Activated T-cell treated with anti-CD3 and anti-CD28 coated beads for 24 hours (primary cell): Measurements from ENCODE around the gene GPR39.

Experiments
- DNase-seq: peaks from one replicate; pipeline ENCODE4 v3.0.0-alpha.2; 2020; ENCODE audit warnings: low read depth

GPR39 gene

GRCh38 chr2:132671151-132671835, 254.7 kb downstream of the GPR39 start:
- no peak for DNase-seq

DNA sequence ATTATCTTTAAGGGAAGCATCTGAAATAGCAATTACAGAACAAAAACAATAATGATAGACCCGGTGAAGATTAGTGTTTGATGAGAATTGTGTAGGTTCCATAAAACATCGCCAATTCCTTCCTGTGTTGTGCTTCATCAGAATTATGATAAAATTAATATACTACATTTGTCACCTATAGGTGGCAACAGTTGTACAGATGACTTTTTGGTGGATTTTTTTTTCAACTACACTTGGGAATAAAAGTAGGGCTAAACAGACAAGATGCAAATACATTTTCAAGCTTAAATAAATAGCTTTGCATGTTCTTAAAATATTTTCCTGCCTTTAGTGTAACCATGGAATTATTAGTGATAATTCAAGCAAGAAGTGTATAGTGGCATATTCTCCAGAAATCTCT, 260.4 kb downstream of the GPR39 start:
- no peak for DNase-seq

- no peak for DNase-seq
These were observed 261.1 kb downstream of the GPR39 start for GRCh38 chr2:132677661-132678060.

DNA sequence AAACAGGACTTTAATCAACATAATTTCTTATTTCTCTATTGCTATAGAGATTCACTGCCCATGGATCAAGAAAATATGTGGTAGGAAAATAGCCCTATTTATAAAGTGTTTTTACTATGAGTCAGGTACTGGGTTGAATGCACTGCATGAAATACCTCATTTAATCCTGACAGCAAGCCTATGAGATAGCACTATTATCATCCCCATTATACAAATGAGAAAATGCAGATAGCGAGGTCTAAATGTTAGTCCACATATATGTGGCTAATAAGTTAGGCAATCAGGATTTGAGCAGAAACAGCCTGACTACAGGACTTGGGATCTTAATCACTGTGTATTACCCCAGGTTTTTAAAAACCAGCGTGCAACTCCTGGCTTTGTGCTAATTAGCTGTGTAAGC, 261.9 kb downstream of the GPR39 start:
- no peak for DNase-seq

DNA sequence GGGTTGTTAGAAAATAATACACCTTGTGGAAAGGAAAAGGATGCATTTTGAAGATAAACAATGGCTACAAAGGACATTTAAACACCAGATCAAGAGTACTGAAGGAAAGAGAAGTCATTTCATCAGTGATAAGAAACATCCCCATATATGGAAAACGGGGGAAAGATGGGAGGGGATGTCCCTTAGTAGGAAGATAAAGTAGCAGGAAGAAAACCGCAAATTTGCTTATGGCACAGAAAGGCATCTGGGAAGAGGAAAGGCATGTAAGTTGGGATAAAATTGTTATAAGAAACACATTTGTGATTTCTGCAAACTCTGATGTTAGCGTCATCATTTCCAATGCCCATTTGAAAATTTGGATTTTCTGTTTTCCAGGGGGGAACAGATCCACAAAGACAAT, 263.9 kb downstream of the GPR39 start:
- DNase-seq, result no peak

- no peak for DNase-seq
These were observed 265.2 kb downstream of the GPR39 start for GRCh38 chr2:132681766-132682165.

DNA sequence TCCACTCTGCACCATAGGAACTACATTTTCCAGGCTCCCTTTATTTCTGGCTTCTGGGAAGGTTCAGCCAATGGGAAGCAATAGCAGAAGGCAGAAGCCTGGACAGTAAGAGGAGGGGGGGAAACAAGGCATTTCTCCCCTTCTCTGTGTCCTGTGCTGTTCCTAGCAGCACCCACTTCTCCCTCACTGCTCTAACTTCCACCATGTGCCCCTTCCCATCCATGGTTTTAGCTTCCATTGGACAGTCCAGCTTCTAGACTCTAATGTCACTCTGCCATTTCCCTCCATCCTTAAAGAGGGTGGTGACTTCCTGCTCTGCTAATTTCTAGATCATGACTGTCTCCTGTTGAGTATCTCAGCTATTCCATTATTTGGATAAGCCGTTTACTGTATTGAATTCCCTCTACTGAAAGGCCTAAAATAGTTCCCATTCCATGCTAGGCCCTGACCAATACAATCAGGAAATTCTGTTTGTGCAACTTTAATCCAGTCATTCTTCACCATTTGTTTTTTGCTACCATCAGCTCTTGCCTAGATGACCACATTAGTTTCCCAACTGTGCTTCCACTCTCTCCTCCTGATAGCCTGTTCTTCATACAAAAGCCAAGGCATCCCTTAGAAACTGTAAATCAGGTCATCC, 274.2 kb downstream of the GPR39 start:
- no peak for DNase-seq

- no peak for DNase-seq
These were observed 275.0 kb downstream of the GPR39 start for GRCh38 chr2:132691556-132691955.

DNA sequence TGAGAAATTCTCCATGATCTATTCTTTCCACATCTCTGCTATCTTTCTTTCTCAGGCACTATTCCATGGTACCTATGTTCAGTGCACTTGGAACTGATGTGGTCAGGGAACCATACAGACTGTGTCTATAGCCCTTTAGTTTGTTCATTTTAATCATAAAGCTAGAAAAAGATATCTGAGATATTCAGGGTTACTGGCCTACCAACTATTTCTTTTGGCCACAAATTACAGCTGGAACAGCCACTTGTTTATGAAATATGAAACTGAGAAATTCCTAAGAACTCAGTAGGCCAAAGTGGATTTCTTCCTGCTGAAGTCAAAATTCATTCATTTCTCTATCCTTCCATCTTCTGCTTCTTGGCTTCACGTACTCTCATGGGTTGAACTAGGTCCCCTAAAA, 276.2 kb downstream of the GPR39 start:
- DNase-seq, result no peak
